Gastroesophageal sphincter (tissue), 4 donors: ENCODE results near the gene CFL1. TPM values are rescaled to one million over a fixed set of nuclear protein-coding genes. Genes with fewer than 3 reads are reported as not detected.
"Not testable (repeated sequence)": the region's sequence is repeated elsewhere in the genome, so short reads cannot be mapped to it uniquely, and the experiment has no call there.

Source experiments
- ATAC-seq: fragments of 150-250 bp; one replicate; pipeline ENCODE4 v1.9.1; 2016; ENCODE audit warnings: mild to moderate bottlenecking, moderate library complexity
- H3K27ac ChIP-seq, 4 donors: fragments of 200-600 bp; sonication (generic) in 3 of 4; 1 replicate in 3 of 4; 2 replicates in 1 of 4; pipeline ENCODE4 v1.5.1; 2016 to 2019
- H3K27me3 ChIP-seq: fragments of 200-600 bp; sonication (generic); one replicate; pipeline ENCODE4 v1.5.1; 2019
- H3K36me3 ChIP-seq, 2 donors: fragments of 200-600 bp; sonication (generic); one replicate each; pipeline ENCODE4 v1.5.1; 2019; ENCODE audit warnings: control low read depth in 1 of 2
- H3K4me1 ChIP-seq, 3 donors: fragments of 200-600 bp; sonication (generic); 1 replicate in 2 of 3; 2 replicates in 1 of 3; pipeline ENCODE4 v1.5.1; 2016 to 2019; ENCODE audit warnings: control low read depth in 2 of 3
- H3K4me3 ChIP-seq, 2 donors: fragments of 200-600 bp; sonication (generic); one replicate each; pipeline ENCODE4 v1.5.1; 2019; ENCODE audit warnings: mild to moderate bottlenecking in 1 of 2, moderate library complexity in 1 of 2
- H3K9me3 ChIP-seq, 3 donors: fragments of 200-600 bp; sonication (generic); one replicate each; pipeline ENCODE4 v1.5.1; 2017 to 2019; ENCODE audit warnings: control low read depth in 2 of 3
- EP300 ChIP-seq: sonication (generic); formaldehyde crosslinking; IDR thresholded peaks from one replicate; pipeline ENCODE4 v1.6.1; 2017; ENCODE audit warnings: antibody characterized with exemption, mild to moderate bottlenecking
- POLR2A ChIP-seq, 2 donors: fragments of 450-650 bp; IDR thresholded peaks; one replicate each; pipeline ENCODE4 v1.6.1; 2017; ENCODE audit warnings: antibody characterized with exemption in 2 of 2, mild to moderate bottlenecking in 2 of 2, moderate library complexity in 1 of 2
- POLR2AphosphoS5 ChIP-seq: sonication (generic); formaldehyde crosslinking; IDR thresholded peaks from one replicate; pipeline ENCODE4 v1.6.1; 2017; ENCODE audit warnings: antibody characterized with exemption
- WGBS, 2 donors: methylation state at CpG; one replicate each; pipeline ENCODE4 v1.1.5; 2018; ENCODE audit warnings: low coverage in 1 of 2; 5-methylcytosine and 5-hydroxymethylcytosine counted together
- total RNA-seq, 4 donors: library from RNA; depleted of rRNA; stranded (reverse); fragments of >200 nt; gene quantifications; one replicate each; pipeline ENCODE4 v1.1.0, GENCODE V29; 2016
- TF ChIP-seq, protein P1 (sequence below), 4 experiments: fragments of 200-600 bp in 2 of 4; fragments of 450-650 bp in 2 of 4; sonication (generic) in 1 of 4; IDR thresholded peaks; one replicate each; pipeline ENCODE4 v1.5.1; 2017 to 2019; ENCODE audit warnings: antibody characterized with exemption in 4 of 4, mild to moderate bottlenecking in 2 of 4, moderate library complexity in 2 of 4

Gene CFL1
- total RNA-seq, 4 donors from 2014 or later, result 559 to 895 (median 639) TPM

DNA sequence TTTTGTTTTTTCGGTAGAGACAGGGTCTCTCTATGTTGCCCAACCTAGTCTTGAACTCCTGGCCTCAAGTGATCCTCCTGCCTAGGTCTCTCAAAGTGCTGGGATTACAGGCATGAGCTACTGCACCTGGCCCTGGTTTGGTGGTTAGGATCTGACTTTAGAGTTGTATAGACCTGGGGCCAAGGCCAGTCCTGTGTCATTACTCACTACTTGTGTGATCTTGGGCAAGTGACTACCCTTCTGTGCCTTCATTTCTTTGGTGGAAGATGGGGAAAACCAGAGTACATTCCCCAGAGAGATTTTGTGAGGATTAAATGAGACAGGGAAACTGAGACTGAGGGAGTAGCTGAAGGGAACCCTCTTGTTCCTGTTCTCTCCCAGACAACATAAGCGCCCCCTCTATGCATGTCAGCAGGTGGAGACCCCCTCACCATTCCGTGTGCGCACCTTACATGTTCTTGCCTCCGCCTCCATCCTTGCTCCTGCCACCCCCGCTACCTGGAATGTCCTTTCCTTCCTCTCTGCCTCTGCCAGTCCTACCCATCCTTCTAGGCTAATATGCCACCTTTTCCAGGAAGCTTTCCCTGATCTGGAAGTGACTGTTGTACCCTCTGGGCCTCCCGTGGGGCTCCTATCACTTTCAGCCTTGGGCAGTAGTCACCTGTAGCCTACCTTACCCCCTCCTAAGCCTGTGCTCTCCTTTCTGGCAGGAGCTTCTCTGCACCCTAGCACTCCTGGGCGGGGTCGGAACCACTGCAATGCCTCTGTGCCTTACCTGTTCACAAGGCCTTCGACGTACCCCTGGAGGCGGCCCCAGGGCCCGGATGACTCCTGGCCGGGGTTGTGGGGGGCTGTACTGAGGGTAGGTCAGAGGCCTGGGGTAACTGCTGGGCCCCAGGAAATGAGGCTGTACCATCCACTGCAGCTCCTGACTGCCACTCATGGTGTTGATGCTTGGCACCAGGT is 38.3 kb upstream of the CFL1 start:
- 90 to 94% methylated on average over 5 to 6 of the region's 14 CpGs for whole genome bisulfite sequencing, 2 donors
- no peaks in the 10 kb centered on the region for H3K9me3 ChIP-seq
- peak overlapping the region in 1 of 4 donors; percentile 11 for H3K27ac ChIP-seq
- H3K4me1 ChIP-seq, result peaks cover 0 to 52% (median 28%) of the 10 kb centered on the region in 3 donors
- peaks cover 13% of the 10 kb centered on the region for H3K27me3 ChIP-seq
- H3K4me3 ChIP-seq, result no peak overlapping the region
- no peak for ATAC-seq
- TF ChIP-seq EP300 (no peak), POLR2A (IDR thresholded peaks at IDR 0.05) (no peak), POLR2AphosphoS5 (no peak)
- TF ChIP-seq, protein P1, sequence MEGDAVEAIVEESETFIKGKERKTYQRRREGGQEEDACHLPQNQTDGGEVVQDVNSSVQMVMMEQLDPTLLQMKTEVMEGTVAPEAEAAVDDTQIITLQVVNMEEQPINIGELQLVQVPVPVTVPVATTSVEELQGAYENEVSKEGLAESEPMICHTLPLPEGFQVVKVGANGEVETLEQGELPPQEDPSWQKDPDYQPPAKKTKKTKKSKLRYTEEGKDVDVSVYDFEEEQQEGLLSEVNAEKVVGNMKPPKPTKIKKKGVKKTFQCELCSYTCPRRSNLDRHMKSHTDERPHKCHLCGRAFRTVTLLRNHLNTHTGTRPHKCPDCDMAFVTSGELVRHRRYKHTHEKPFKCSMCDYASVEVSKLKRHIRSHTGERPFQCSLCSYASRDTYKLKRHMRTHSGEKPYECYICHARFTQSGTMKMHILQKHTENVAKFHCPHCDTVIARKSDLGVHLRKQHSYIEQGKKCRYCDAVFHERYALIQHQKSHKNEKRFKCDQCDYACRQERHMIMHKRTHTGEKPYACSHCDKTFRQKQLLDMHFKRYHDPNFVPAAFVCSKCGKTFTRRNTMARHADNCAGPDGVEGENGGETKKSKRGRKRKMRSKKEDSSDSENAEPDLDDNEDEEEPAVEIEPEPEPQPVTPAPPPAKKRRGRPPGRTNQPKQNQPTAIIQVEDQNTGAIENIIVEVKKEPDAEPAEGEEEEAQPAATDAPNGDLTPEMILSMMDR (IDR thresholded peaks at IDR 0.05), result no peak
- no peaks in the 10 kb centered on the region for H3K36me3 ChIP-seq

DNA sequence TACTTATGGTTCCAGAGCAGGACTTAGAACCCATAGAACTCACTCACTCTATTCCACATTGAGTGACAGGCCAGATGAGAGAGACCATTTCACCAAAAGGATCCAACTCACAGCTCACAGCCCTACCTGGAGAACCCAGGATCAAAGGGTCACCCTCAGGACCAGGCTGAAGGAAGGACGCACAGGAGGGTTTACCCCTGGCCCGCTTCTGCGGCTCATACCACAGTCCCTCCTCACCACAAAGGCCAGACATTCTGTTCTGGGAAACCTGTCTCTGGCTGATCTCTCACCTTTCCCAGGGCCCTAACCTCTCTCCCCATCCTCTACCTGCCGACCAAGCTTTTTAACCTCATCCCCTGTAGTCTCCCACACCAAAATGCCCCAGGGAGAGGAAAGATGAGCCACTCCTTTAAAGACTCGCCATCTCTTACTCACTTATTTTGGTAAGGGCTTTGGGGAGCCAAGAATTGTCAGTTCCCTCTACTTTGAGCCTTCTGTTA is 37.6 kb upstream of the CFL1 start:
- Histone ChIP-seq H3K36me3 (no peaks in the 10 kb centered on the region), H3K27ac (no peak overlapping the region), H3K4me1 (peaks cover 0 to 55% (median 28%) of the 10 kb centered on the region in 3 donors), H3K27me3 (peaks cover 13% of the 10 kb centered on the region), H3K9me3 (no peaks in the 10 kb centered on the region), H3K4me3 (no peak overlapping the region)
- 91 to 95% methylated on average over 4 to 5 of the region's 5 CpGs for WGBS, 2 donors
- no peak for ATAC-seq
- TF ChIP-seq EP300 (no peak), POLR2AphosphoS5 (no peak), POLR2A (IDR thresholded peaks at IDR 0.05) (no peak)
- TF ChIP-seq, protein P1 (IDR thresholded peaks at IDR 0.05), result no peak

DNA sequence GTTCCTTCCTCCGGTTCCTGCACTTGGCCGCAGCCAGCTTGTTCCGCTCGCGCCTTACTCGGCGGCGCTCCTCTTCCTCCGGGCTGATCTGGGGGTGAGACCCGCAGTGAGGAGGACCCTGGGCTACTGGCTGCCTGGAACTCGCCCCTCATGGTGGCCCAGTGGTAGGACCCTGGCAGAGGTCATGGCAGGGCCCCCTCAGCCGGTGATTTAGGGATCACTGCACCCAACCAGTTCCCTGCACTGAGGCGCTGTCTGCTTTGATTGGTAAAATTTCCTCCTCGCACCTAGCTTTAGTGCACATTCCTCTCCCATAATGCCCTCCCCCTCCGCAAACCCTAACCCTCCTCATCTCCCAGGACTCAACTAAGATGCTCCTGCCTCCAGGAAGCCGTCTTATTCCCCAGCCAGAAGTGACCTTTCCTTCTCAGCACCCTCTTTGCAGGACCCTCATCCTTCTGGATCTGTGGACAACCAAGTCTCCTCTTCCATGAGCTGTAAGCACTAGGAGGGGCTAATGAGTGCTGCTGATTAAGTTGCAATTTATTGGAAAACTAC is 36.1 kb upstream of the CFL1 start:
- Histone ChIP-seq H3K4me1 (peaks cover 0 to 54% (median 30%) of the 10 kb centered on the region in 3 donors), H3K27ac (peak overlapping the region; percentile 65 to 99 (median 95)), H3K4me3 (peak overlapping the region in 1 of 2 donors; percentile 26), H3K27me3 (peaks cover 3% of the 10 kb centered on the region), H3K36me3 (no peaks in the 10 kb centered on the region), H3K9me3 (no peaks in the 10 kb centered on the region)
- no peak for ATAC-seq
- WGBS, 2 donors, result 49 to 94% methylated on average over 2 to 4 of the region's 16 CpGs
- TF ChIP-seq POLR2AphosphoS5 (no peak), EP300 (no peak), POLR2A (IDR thresholded peaks at IDR 0.05) (peak; percentile 14 to 26)
- TF ChIP-seq, protein P1 (IDR thresholded peaks at IDR 0.05), result no peak

DNA sequence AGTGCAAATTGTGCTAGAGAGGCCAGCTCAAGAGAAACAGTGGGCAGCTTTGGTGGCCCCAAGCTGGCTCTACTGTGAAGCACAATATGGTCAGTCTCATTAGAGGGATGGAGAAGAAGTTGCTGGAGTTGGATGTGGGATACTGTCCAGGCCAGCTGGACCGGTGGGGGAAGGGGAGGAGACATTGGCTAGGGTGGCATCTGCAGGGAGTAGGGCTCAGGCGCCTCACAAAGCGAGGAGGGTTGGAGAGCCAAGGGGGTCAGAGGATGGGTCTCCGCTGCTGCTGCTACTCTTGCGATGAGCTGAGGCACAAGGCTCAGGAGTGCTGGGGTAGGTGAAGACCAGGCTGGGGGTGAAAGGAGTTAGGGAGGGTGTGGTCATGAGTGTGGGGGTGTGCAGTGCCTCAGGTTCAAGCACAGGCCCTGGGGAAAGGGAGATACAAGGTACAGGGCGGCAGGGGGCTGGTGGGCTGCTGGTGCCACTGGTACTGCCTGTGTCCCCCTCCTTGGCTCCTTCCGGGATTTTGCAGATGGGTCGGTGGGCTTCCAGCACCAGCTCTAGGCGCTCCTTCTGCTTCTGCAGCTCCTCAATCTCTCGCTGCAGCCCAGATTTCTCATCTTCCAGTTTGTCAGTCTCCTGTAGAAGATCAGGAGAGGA is 34.8 kb upstream of the CFL1 start:
- no peak for TF ChIP-seq EP300
- no peak for TF ChIP-seq POLR2A (IDR thresholded peaks at IDR 0.05)
- TF ChIP-seq POLR2AphosphoS5, result no peak
- TF ChIP-seq, protein P1 (IDR thresholded peaks at IDR 0.05), result no peak
- peaks cover 0 to 61% (median 30%) of the 10 kb centered on the region in 3 donors for H3K4me1 ChIP-seq
- H3K27ac ChIP-seq, result peak overlapping the region; percentile 82 to 99 (median 95)
- no peaks in the 10 kb centered on the region for H3K36me3 ChIP-seq
- 76 to 82% methylated on average over 5 to 6 of the region's 10 CpGs for WGBS, 2 donors
- ATAC-seq, result no peak
- peak overlapping the region in 1 of 2 donors; percentile 86 for H3K4me3 ChIP-seq
- H3K9me3 ChIP-seq, result no peaks in the 10 kb centered on the region
- H3K27me3 ChIP-seq, result no peaks in the 10 kb centered on the region

DNA sequence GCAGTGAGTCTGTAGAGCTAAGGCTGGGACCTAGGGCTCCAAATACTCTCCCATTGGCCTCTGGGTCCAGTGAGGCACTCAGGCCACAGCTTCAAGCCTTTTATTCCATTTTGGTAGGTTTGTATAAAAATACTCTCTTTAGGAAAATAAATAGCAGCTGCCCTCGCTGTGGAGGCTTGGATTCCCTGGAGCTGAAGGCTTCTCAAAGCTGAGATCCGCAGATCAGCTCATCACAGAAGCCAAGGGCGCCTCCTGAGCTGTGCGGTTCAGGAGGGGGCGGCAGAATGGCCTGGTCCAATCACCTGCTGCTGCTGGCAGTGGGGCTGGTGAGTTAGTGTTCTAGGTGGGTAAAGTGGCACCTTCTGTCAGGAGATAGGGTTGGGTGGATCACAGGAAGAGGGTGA is 34.2 kb upstream of the CFL1 start:
- ATAC-seq, H3K27me3 ChIP-seq, H3K36me3 ChIP-seq, H3K9me3 ChIP-seq: not testable (repeated sequence)
- H3K27ac ChIP-seq, result peak overlapping the region; percentile 82 to 99 (median 95)
- peaks cover 0 to 67% (median 37%) of the 10 kb centered on the region in 3 donors for H3K4me1 ChIP-seq
- 55% methylated on average over 5 of the region's 5 CpGs; no CpG with 5 or more reads in 1 of the 2 donors for WGBS, 2 donors
- peak overlapping the region in 1 of 2 donors; percentile 86 for H3K4me3 ChIP-seq
